CD4-positive, alpha-beta T cell (primary cell): Measurements from ENCODE around the gene TENT5C. TPM values are rescaled to one million over a fixed set of nuclear protein-coding genes. Genes with fewer than 3 reads are reported as not detected.

Experiments used
- ATAC-seq: fragments of 200-7000 bp; cut with Tn5 transposase; one replicate; pipeline ENCODE4 v1.10.0; 2022; ENCODE audit warnings: mild to moderate bottlenecking; ENCODE audit not compliant: poor library complexity
- CTCF ChIA-PET: fragments of 350-600 bp; sonication (Branson Sonifier 250); formaldehyde crosslinking; loops from one replicate; lab custom pipeline; 2021; ENCODE audit warnings: antibody characterized with exemption, inconsistent platforms; lab: Charles Lee
- POLR2A ChIA-PET: fragments of 350-600 bp; sonication (Branson Sonifier 250); formaldehyde crosslinking; loops from one replicate; lab custom pipeline; 2021; ENCODE audit warnings: antibody characterized with exemption, inconsistent platforms; lab: Charles Lee
- DNase-seq, 14 experiments: peaks; one replicate each; pipeline ENCODE4 v3.0.0-alpha.2; 2013 to 2020; ENCODE audit warnings: mixed read lengths in 2 of 14
- H3K27ac ChIP-seq, 2 donors: one replicate each; pipeline versions ENCODE4 v1.5.1 to v1.7.0; 2013; ENCODE audit warnings: low read length in 2 of 2, low read depth in 1 of 2, mild to moderate bottlenecking in 1 of 2
- H3K27me3 ChIP-seq, 2 experiments: 1 replicate in 1 of 2; 2 replicates in 1 of 2; pipeline versions ENCODE4 v1.6.1 to v1.7.0; 2013; ENCODE audit warnings: low read length in 2 of 2, control low read depth in 1 of 2, mild to moderate bottlenecking in 1 of 2, moderate library complexity in 1 of 2; ENCODE audit not compliant: insufficient read depth in 2 of 2, control insufficient read depth in 1 of 2
- H3K36me3 ChIP-seq: one replicate; pipeline ENCODE4 v1.6.1; 2013; ENCODE audit warnings: low read length, control low read depth; ENCODE audit not compliant: insufficient read depth
- H3K4me1 ChIP-seq: one replicate; pipeline ENCODE4 v1.6.1; 2013; ENCODE audit warnings: low read length, control low read depth; ENCODE audit not compliant: insufficient read depth
- H3K4me3 ChIP-seq: one replicate; pipeline ENCODE4 v1.5.1; 2013; ENCODE audit warnings: mild to moderate bottlenecking, low read length, moderate library complexity
- H3K9me3 ChIP-seq, 2 experiments: 1 replicate in 1 of 2; 2 replicates in 1 of 2; pipeline versions ENCODE4 v1.6.1 to v1.7.0; 2013; ENCODE audit warnings: low read length in 2 of 2, mild to moderate bottlenecking in 2 of 2, control low read depth in 1 of 2, moderate library complexity in 1 of 2; ENCODE audit not compliant: control insufficient read depth in 1 of 2, insufficient read depth in 1 of 2
- H3K27ac Mint-ChIP-seq: one replicate; pipeline ENCODE4 v1.8.0; 2020; ENCODE audit warnings: mixed read lengths
- H3K27me3 Mint-ChIP-seq: one replicate; pipeline ENCODE4 v1.8.0; 2021; ENCODE audit warnings: mixed read lengths
- H3K36me3 Mint-ChIP-seq: one replicate; pipeline ENCODE4 v1.8.0; 2021; ENCODE audit warnings: low read depth, mixed read lengths
- H3K4me1 Mint-ChIP-seq: one replicate; pipeline ENCODE4 v1.8.0; 2021; ENCODE audit warnings: low read depth, mixed read lengths
- H3K4me3 Mint-ChIP-seq: one replicate; pipeline ENCODE4 v1.8.0; 2020; ENCODE audit warnings: mild to moderate bottlenecking, mixed read lengths
- H3K9me3 Mint-ChIP-seq: one replicate; pipeline ENCODE4 v1.8.0; 2020; ENCODE audit warnings: mixed read lengths
- CTCF ChIP-seq: fragments of 200-600 bp; IDR thresholded peaks from one replicate; pipeline ENCODE4 v1.8.0; 2022; ENCODE audit warnings: antibody characterized with exemption, mild to moderate bottlenecking
- intact Hi-C, 2 experiments: fragments of 100-400 bp; cut with DNase I in 1 of 2; cut with micrococcal nuclease in 1 of 2; formaldehyde crosslinking; loops; one replicate each; pipeline versions ENCODE4 v1.15.1 to v1.9.0; 2023 to 2025; cut with DNase I, micrococcal nuclease
- total RNA-seq, 174 experiments: library from RNA in 2 of 174; stranded (reverse) in 2 of 174; gene quantifications; one replicate each; pipeline ENCODE4 v1.2.3 and lab custom pipeline; 2021 to 2026

Gene TENT5C
- total RNA-seq, 2 experiments from 2014 or later, result 122 to 123 TPM

DNA sequence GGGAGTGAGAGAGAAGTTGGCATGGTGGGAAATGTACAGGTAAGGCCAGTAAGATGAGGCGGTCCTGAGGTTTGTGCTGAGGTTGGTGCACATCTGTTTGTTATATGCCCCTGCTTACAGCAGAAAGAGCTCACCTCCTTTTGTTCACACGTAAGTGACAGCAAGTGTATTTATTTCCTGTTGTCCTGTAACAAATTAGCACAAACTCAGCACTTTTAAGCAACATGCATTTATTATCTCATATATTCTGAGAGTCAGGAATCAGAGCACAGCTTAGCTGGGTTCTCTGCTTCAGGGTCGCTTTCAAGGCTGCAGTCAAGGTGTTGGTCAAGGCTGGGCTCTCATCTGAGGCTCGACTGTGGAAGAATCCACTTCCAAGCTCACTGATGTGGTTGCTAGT lies 45.8 kb downstream of the TENT5C start:
- no peaks in the 10 kb centered on the region for H3K9me3 Mint-ChIP-seq
- peak overlapping the region; percentile 64 for H3K27ac Mint-ChIP-seq
- DNase-seq, result no peak
- Histone ChIP-seq H3K36me3 (no peaks in the 10 kb centered on the region), H3K27me3 (no peaks in the 10 kb centered on the region), H3K27ac (no peak overlapping the region), H3K4me1 (peaks cover 75% of the 10 kb centered on the region), H3K9me3 (no peaks in the 10 kb centered on the region), H3K4me3 (no peak overlapping the region)
- CTCF ChIA-PET, result interaction anchor here (0.9 kb wide), 1 partner anchor 15 kb away, joined by 3 read pairs; no protein-coding TSS in a partner anchor
- H3K4me1 Mint-ChIP-seq, result peaks cover 64% of the 10 kb centered on the region
- H3K27me3 Mint-ChIP-seq, result peaks cover 28% of the 10 kb centered on the region
- no peaks in the 10 kb centered on the region for H3K36me3 Mint-ChIP-seq
- H3K4me3 Mint-ChIP-seq, result no peak overlapping the region
- TF ChIP-seq CTCF, result no peak
- POLR2A ChIA-PET, result interaction anchor here (0.9 kb wide), 1 partner anchor 45 kb away, joined by 3 read pairs; no protein-coding TSS in a partner anchor
- intact Hi-C loops, result no loop called here
- no peak for ATAC-seq

DNA sequence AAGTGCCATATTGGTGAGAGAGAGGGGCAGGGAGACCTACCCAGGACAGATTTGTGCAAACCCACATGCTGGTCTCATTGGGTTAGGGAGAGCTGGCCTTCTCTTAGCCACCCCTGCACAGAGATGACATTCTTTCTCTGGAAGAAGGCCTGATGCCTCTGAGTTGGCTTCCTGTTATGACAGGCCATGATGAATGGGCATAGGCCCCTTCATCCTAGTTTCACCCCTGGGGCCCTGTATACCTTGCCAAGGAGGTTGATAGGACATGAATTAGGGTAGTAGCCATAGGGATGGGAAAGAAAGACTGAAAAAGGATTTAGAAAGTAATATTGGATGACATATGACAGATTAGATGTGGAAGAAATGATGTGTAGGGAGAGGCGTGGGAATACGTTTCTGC lies 46.6 kb downstream of the TENT5C start:
- no peak overlapping the region for H3K27ac ChIP-seq
- CTCF ChIA-PET, result no interaction called here

GRCh38 chr1:117653195-117653594 lies 47.3 kb downstream of the TENT5C start:
- ATAC-seq (no peak), DNase-seq (no peak)
- H3K36me3 Mint-ChIP-seq, result no peaks in the 10 kb centered on the region
- no peak overlapping the region for H3K4me3 Mint-ChIP-seq
- peaks cover 28% of the 10 kb centered on the region for H3K27me3 Mint-ChIP-seq
- H3K36me3 ChIP-seq, result no peaks in the 10 kb centered on the region
- no peak overlapping the region for H3K4me3 ChIP-seq
- intact Hi-C loops, result no loop called here
- no peaks in the 10 kb centered on the region for H3K9me3 ChIP-seq
- H3K27ac ChIP-seq, result no peak overlapping the region
- H3K9me3 Mint-ChIP-seq, result no peaks in the 10 kb centered on the region
- CTCF ChIA-PET, result interaction anchor here (0.6 to 9.2 kb wide), 2 partner anchors 12 to 21 kb away, joined by 3 to 63 read pairs; no protein-coding TSS in a partner anchor
- no peak for TF ChIP-seq CTCF
- peaks cover 88% of the 10 kb centered on the region for H3K4me1 ChIP-seq
- POLR2A ChIA-PET, result interaction anchor here (1.2 to 8.5 kb wide), 2 partner anchors 9 to 46 kb away, joined by 4 to 130 read pairs; partner anchors contain the start of gene TENT5C
- peak overlapping the region; percentile 84 for H3K27ac Mint-ChIP-seq
- peaks cover 76% of the 10 kb centered on the region for H3K4me1 Mint-ChIP-seq
- H3K27me3 ChIP-seq, result no peaks in the 10 kb centered on the region

More for the DNA sequence above, 46.6 kb downstream of the TENT5C start:
- Mint-ChIP-seq H3K4me1 (peaks cover 72% of the 10 kb centered on the region), H3K36me3 (no peaks in the 10 kb centered on the region), H3K27ac (peak overlapping the region; percentile 84), H3K4me3 (no peak overlapping the region), H3K9me3 (no peaks in the 10 kb centered on the region), H3K27me3 (peaks cover 28% of the 10 kb centered on the region)
- Histone ChIP-seq H3K36me3 (no peaks in the 10 kb centered on the region), H3K27me3 (no peaks in the 10 kb centered on the region), H3K9me3 (no peaks in the 10 kb centered on the region), H3K4me3 (no peak overlapping the region), H3K4me1 (peaks cover 83% of the 10 kb centered on the region)
- no peak for ATAC-seq
- POLR2A ChIA-PET, result no interaction called here
- intact Hi-C loops, result no loop called here
- no peak for TF ChIP-seq CTCF
- DNase-seq, result no peak
